Peyer's patch (tissue), 4 donors: ENCODE results near the gene DDX10. TPM values are rescaled to one million over a fixed set of nuclear protein-coding genes. Genes with fewer than 3 reads are reported as not detected.

Experiments used
- DNase-seq, 3 donors: peaks; one replicate each; pipeline ENCODE4 v3.0.0-alpha.2; 2017 to 2019
- H3K27ac ChIP-seq, 4 donors: fragments of 200-600 bp; sonication (generic); one replicate each; pipeline ENCODE4 v1.5.1; 2016 to 2019
- H3K27me3 ChIP-seq, 2 donors: fragments of 200-600 bp; sonication (generic); one replicate each; pipeline ENCODE4 v1.5.1; 2019
- H3K36me3 ChIP-seq, 3 donors: fragments of 200-600 bp; sonication (generic); one replicate each; pipeline ENCODE4 v1.5.1; 2016 to 2019
- H3K4me1 ChIP-seq, 4 donors: fragments of 200-600 bp; sonication (generic); one replicate each; pipeline ENCODE4 v1.5.1; 2016 to 2019
- H3K4me3 ChIP-seq, 4 donors: fragments of 200-600 bp; sonication (generic); 1 replicate in 3 of 4; 2 replicates in 1 of 4; pipeline ENCODE4 v1.5.1; 2016 to 2019; ENCODE audit warnings: mild to moderate bottlenecking in 1 of 4
- H3K9me3 ChIP-seq, 4 donors: fragments of 200-600 bp; sonication (generic); one replicate each; pipeline ENCODE4 v1.5.1; 2016 to 2019; ENCODE audit warnings: mild to moderate bottlenecking in 1 of 4
- CTCF ChIP-seq, 6 experiments: fragments of 450-650 bp in 4 of 6; fragments of 200-600 bp in 2 of 6; sonication (generic) in 1 of 6; IDR thresholded peaks; one replicate each; pipeline ENCODE4 v1.5.1; 2017 to 2019; ENCODE audit warnings: antibody characterized with exemption in 6 of 6, mild to moderate bottlenecking in 3 of 6, moderate library complexity in 1 of 6
- POLR2A ChIP-seq, 2 donors: fragments of 450-650 bp; IDR thresholded peaks; one replicate each; pipeline ENCODE4 v1.5.1; 2017; ENCODE audit warnings: antibody characterized with exemption in 2 of 2, mild to moderate bottlenecking in 2 of 2, moderate library complexity in 2 of 2
- total RNA-seq, 4 donors: library from RNA; depleted of rRNA; stranded (reverse); fragments of >200 nt; gene quantifications; one replicate each; pipeline ENCODE4 v1.1.0, GENCODE V29; 2016

Gene DDX10
- total RNA-seq, 4 donors from 2014 or later: 3.9 to 38.0 (median 16.5) TPM

- Histone ChIP-seq H3K27ac (no peak overlapping the region), H3K36me3 (no peaks in the 10 kb centered on the region), H3K4me1 (peaks cover 0 to 6% (median 2%) of the 10 kb centered on the region in 4 donors), H3K27me3 (no peaks in the 10 kb centered on the region), H3K9me3 (no peaks in the 10 kb centered on the region), H3K4me3 (no peak overlapping the region)
- DNase-seq: no peak
- no peak for TF ChIP-seq POLR2A (IDR thresholded peaks at IDR 0.05)
- no peak for TF ChIP-seq CTCF (IDR thresholded peaks at IDR 0.05)
Measured at GRCh38 chr11:108858622-108859021, 193.8 kb downstream of the DDX10 start.

GRCh38 chr11:108859510-108859909 is 194.6 kb downstream of the DDX10 start:
- no peak for TF ChIP-seq POLR2A (IDR thresholded peaks at IDR 0.05)
- TF ChIP-seq CTCF (IDR thresholded peaks at IDR 0.05): no peak
- H3K4me3 ChIP-seq: no peak overlapping the region
- no peak overlapping the region for H3K27ac ChIP-seq
- H3K4me1 ChIP-seq: no peaks in the 10 kb centered on the region
- H3K9me3 ChIP-seq: no peaks in the 10 kb centered on the region
- H3K27me3 ChIP-seq: no peaks in the 10 kb centered on the region
- H3K36me3 ChIP-seq: no peaks in the 10 kb centered on the region
- DNase-seq: no peak

- no peaks in the 10 kb centered on the region for H3K27me3 ChIP-seq
- no peaks in the 10 kb centered on the region for H3K36me3 ChIP-seq
- no peaks in the 10 kb centered on the region for H3K4me1 ChIP-seq
- TF ChIP-seq CTCF (IDR thresholded peaks at IDR 0.05): no peak
- no peak for TF ChIP-seq POLR2A (IDR thresholded peaks at IDR 0.05)
- DNase-seq: no peak
- H3K27ac ChIP-seq: no peak overlapping the region
- H3K9me3 ChIP-seq: no peaks in the 10 kb centered on the region
- no peak overlapping the region for H3K4me3 ChIP-seq
Measured at GRCh38 chr11:108863528-108863927, 198.7 kb downstream of the DDX10 start.

GRCh38 chr11:108865406-108865805 is 200.5 kb downstream of the DDX10 start:
- Histone ChIP-seq H3K4me1 (no peaks in the 10 kb centered on the region), H3K27me3 (no peaks in the 10 kb centered on the region), H3K9me3 (no peaks in the 10 kb centered on the region), H3K27ac (no peak overlapping the region), H3K4me3 (no peak overlapping the region), H3K36me3 (no peaks in the 10 kb centered on the region)
- TF ChIP-seq CTCF (IDR thresholded peaks at IDR 0.05) (no peak), POLR2A (IDR thresholded peaks at IDR 0.05) (no peak)
- DNase-seq: no peak

GRCh38 chr11:108866781-108867180 is 201.9 kb downstream of the DDX10 start:
- Histone ChIP-seq H3K9me3 (no peaks in the 10 kb centered on the region), H3K36me3 (no peaks in the 10 kb centered on the region), H3K4me1 (no peaks in the 10 kb centered on the region), H3K27me3 (no peaks in the 10 kb centered on the region), H3K27ac (no peak overlapping the region), H3K4me3 (no peak overlapping the region)
- TF ChIP-seq CTCF (IDR thresholded peaks at IDR 0.05): no peak
- TF ChIP-seq POLR2A (IDR thresholded peaks at IDR 0.05): no peak
- DNase-seq: no peak

GRCh38 chr11:108870373-108871020 is 205.6 kb downstream of the DDX10 start:
- no peaks in the 10 kb centered on the region for H3K27me3 ChIP-seq
- no peak for DNase-seq
- H3K4me1 ChIP-seq: no peaks in the 10 kb centered on the region
- no peak overlapping the region for H3K27ac ChIP-seq
- no peaks in the 10 kb centered on the region for H3K9me3 ChIP-seq
- H3K4me3 ChIP-seq: no peak overlapping the region
- no peaks in the 10 kb centered on the region for H3K36me3 ChIP-seq
- no peak for TF ChIP-seq POLR2A (IDR thresholded peaks at IDR 0.05)
- TF ChIP-seq CTCF (IDR thresholded peaks at IDR 0.05): no peak
